H9 (cell line): ENCODE results near the gene HECW1. TPM values are rescaled to one million over a fixed set of nuclear protein-coding genes. Genes with fewer than 3 reads are reported as not detected.

Experiments
- DNase-seq: peaks from one replicate; pipeline ENCODE4 v3.0.0-alpha.2; 2017
- H2AFZ ChIP-seq: one replicate; pipeline ENCODE4 v1.6.1; 2013; ENCODE audit warnings: mild to moderate bottlenecking, low read length, control low read depth, moderate library complexity
- H2AK5ac ChIP-seq: 2 replicates; pipeline ENCODE4 v1.6.1; 2013; ENCODE audit warnings: low read length, control low read depth, mixed read lengths; ENCODE audit not compliant: insufficient read length
- H2BK120ac ChIP-seq: one replicate; pipeline ENCODE4 v1.6.1; 2013; ENCODE audit warnings: low read depth, mild to moderate bottlenecking, low read length, control low read depth, inconsistent platforms; ENCODE audit not compliant: poor library complexity, severe bottlenecking
- H2BK12ac ChIP-seq: 2 replicates; pipeline ENCODE4 v1.6.1; 2013; ENCODE audit warnings: low read length, control low read depth, mixed read lengths, low read depth; ENCODE audit not compliant: insufficient read length
- H2BK15ac ChIP-seq: 2 replicates; pipeline ENCODE4 v1.6.1; 2013; ENCODE audit warnings: low read depth, low read length, control low read depth
- H2BK20ac ChIP-seq: one replicate; pipeline ENCODE4 v1.6.1; 2013; ENCODE audit warnings: low read depth, mild to moderate bottlenecking, low read length, control low read depth, inconsistent platforms; ENCODE audit not compliant: poor library complexity, severe bottlenecking
- H2BK5ac ChIP-seq: 2 replicates; pipeline ENCODE4 v1.6.1; 2013; ENCODE audit warnings: low read length, control low read depth, mixed read lengths; ENCODE audit not compliant: insufficient read length
- H3K14ac ChIP-seq: 2 replicates; pipeline ENCODE4 v1.6.1; 2013; ENCODE audit warnings: low read length, control low read depth; ENCODE audit not compliant: insufficient read depth
- H3K18ac ChIP-seq: 2 replicates; pipeline ENCODE4 v1.6.1; 2013; ENCODE audit warnings: low read depth, mild to moderate bottlenecking, mixed read lengths, low read length, control low read depth; ENCODE audit not compliant: insufficient read length
- H3K23ac ChIP-seq: 2 replicates; pipeline ENCODE4 v1.6.1; 2013; ENCODE audit warnings: low read length, control low read depth, mixed read lengths, low read depth; ENCODE audit not compliant: insufficient read length
- H3K23me2 ChIP-seq: 2 replicates; pipeline ENCODE4 v1.6.1; 2013; ENCODE audit warnings: low read depth, mild to moderate bottlenecking, mixed read lengths, low read length, control low read depth; ENCODE audit not compliant: insufficient read length, poor library complexity, severe bottlenecking
- H3K27ac ChIP-seq: 2 replicates; pipeline ENCODE4 v1.5.1; 2013; ENCODE audit warnings: low read length, control low read depth, mixed read lengths, low read depth; ENCODE audit not compliant: insufficient read length
- H3K27me3 ChIP-seq: 2 replicates; pipeline ENCODE4 v1.6.1; 2013; ENCODE audit warnings: low read length, control low read depth, inconsistent platforms; ENCODE audit not compliant: insufficient read depth
- H3K4ac ChIP-seq: 2 replicates; pipeline ENCODE4 v1.6.1; 2013; ENCODE audit warnings: low read depth, mild to moderate bottlenecking, control low read depth, inconsistent platforms, low read length, moderate library complexity
- H3K4me1 ChIP-seq: 2 replicates; pipeline ENCODE4 v1.6.1; 2013; ENCODE audit warnings: low read length, control low read depth, inconsistent platforms; ENCODE audit not compliant: insufficient read depth
- H3K4me2 ChIP-seq: 2 replicates; pipeline ENCODE4 v1.6.1; 2013; ENCODE audit warnings: low read length, control low read depth, mixed read lengths; ENCODE audit not compliant: insufficient read length, insufficient read depth
- H3K56ac ChIP-seq: 2 replicates; pipeline ENCODE4 v1.6.1; 2013; ENCODE audit warnings: low read depth, mild to moderate bottlenecking, mixed read lengths, low read length, control low read depth; ENCODE audit not compliant: insufficient read length
- H3K79me1 ChIP-seq: 2 replicates; pipeline ENCODE4 v1.6.1; 2013; ENCODE audit warnings: low read depth, mild to moderate bottlenecking, moderate library complexity, low read length, control low read depth, inconsistent platforms; ENCODE audit not compliant: insufficient read depth, poor library complexity, severe bottlenecking
- H3K79me2 ChIP-seq: 2 replicates; pipeline ENCODE4 v1.6.1; 2013; ENCODE audit warnings: low read length, control low read depth, inconsistent platforms; ENCODE audit not compliant: insufficient read depth
- H3K9ac ChIP-seq: 2 replicates; pipeline ENCODE4 v1.6.1; 2013; ENCODE audit warnings: low read length, control low read depth, mixed read lengths; ENCODE audit not compliant: insufficient read length; ENCODE audit errors: extremely low read depth
- H3K9me3 ChIP-seq: one replicate; pipeline ENCODE4 v1.6.1; 2013; ENCODE audit warnings: low read depth, low read length, inconsistent platforms; ENCODE audit not compliant: control insufficient read depth
- H3T11ph ChIP-seq: one replicate; pipeline ENCODE4 v1.6.1; 2013; ENCODE audit warnings: mild to moderate bottlenecking, low read length, control low read depth, inconsistent platforms
- H4K20me1 ChIP-seq: one replicate; pipeline ENCODE4 v1.6.1; 2013; ENCODE audit not compliant: control insufficient read depth, insufficient read length, insufficient read depth
- H4K5ac ChIP-seq: 2 replicates; pipeline ENCODE4 v1.6.1; 2013; ENCODE audit warnings: low read depth, mild to moderate bottlenecking, mixed read lengths, low read length, control low read depth; ENCODE audit not compliant: insufficient read length
- H4K8ac ChIP-seq: replicated peaks from 2 replicates; pipeline ENCODE4 v1.6.1; 2013; ENCODE audit warnings: low read length, control low read depth, mixed read lengths, low read depth; ENCODE audit not compliant: insufficient read length
- H4K91ac ChIP-seq: 2 replicates; pipeline ENCODE4 v1.6.1; 2013; ENCODE audit warnings: low read depth, mild to moderate bottlenecking, moderate library complexity, mixed read lengths, low read length, control low read depth; ENCODE audit not compliant: insufficient read length
- H3K27ac Mint-ChIP-seq, 3 experiments: 2 replicates in 2 of 3; 3 replicates in 1 of 3; pipeline ENCODE4 v1.8.0; 2020 to 2021; ENCODE audit warnings: mixed read lengths in 3 of 3, mild to moderate bottlenecking in 1 of 3, moderate library complexity in 1 of 3
- H3K27me3 Mint-ChIP-seq: 2 replicates; pipeline ENCODE4 v1.8.0; 2021; ENCODE audit warnings: low read depth, mild to moderate bottlenecking, moderate library complexity, mixed read lengths
- H3K36me3 Mint-ChIP-seq, 3 experiments: 2 replicates in 2 of 3; 3 replicates in 1 of 3; pipeline ENCODE4 v1.8.0; 2020 to 2021; ENCODE audit warnings: low read depth in 3 of 3, mixed read lengths in 3 of 3; ENCODE audit not compliant: insufficient read depth in 1 of 3
- H3K4me1 Mint-ChIP-seq, 2 experiments: 2 replicates each; pipeline ENCODE4 v1.8.0; 2020; ENCODE audit warnings: mixed read lengths in 2 of 2
- H3K4me3 Mint-ChIP-seq, 2 experiments: 2 replicates in 1 of 2; 3 replicates in 1 of 2; pipeline ENCODE4 v1.8.0; 2020 to 2021; ENCODE audit warnings: mild to moderate bottlenecking in 2 of 2, mixed read lengths in 2 of 2, moderate library complexity in 1 of 2
- H3K9me3 Mint-ChIP-seq, 2 experiments: 2 replicates in 1 of 2; 3 replicates in 1 of 2; pipeline ENCODE4 v1.8.0; 2020; ENCODE audit warnings: mild to moderate bottlenecking in 2 of 2, mixed read lengths in 2 of 2, moderate library complexity in 1 of 2
- CTCF ChIP-seq: fragments of 200-600 bp; sonication (generic); conservative IDR thresholded peaks from 3 replicates; pipeline ENCODE4 v1.8.0; 2021; ENCODE audit warnings: antibody characterized with exemption, mild to moderate bottlenecking
- WGBS: extraction: QIAGEN DNeasy Blood & Tissue Kit; methylation state at CpG from one replicate; pipeline ENCODE4 v1.1.7; 2013; ENCODE audit warnings: missing lambda C conversion rate, low lambda C conversion rate, mixed read lengths; ENCODE audit not compliant: insufficient read length; ENCODE audit errors: extremely low coverage; 5-methylcytosine and 5-hydroxymethylcytosine counted together
- total RNA-seq: library from RNA; stranded (reverse); gene quantifications from 2 replicates; pipeline ENCODE4 v1.2.1, GENCODE V29; 2021

Gene HECW1
- total RNA-seq, 1 experiment from 2014 or later = 5.0 TPM

DNA sequence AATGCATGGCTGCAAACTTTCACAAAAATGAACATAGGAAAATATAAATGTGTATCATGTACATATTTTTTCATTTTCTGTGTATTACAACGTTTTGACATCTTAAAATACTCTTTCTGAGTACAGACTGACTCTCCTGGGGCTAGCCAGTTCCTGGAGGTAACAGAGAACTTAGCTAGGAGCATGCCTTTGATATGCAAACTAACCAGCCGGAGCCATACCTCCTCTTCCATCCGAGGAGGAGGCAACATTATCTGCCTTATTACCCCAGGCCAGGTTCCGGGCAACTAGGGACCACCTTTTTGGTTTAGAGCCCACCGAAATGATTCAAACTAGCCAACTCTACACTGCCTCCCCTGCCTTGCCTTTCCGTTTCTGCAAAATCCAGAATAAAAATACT is 33.7 kb upstream of the HECW1 start:
- no peak overlapping the region for H2BK5ac ChIP-seq
- no peak overlapping the region for H3K4me2 ChIP-seq
- no peak overlapping the region for H2BK120ac ChIP-seq
- H3K23ac ChIP-seq = no peak overlapping the region
- H2BK15ac ChIP-seq = no peak overlapping the region
- peaks cover 31% of the 10 kb centered on the region in 2 experiments for H3K4me1 Mint-ChIP-seq
- no peaks in the 10 kb centered on the region for H3K27me3 ChIP-seq
- WGBS = no CpG with 5 or more reads among the region's 6 CpGs
- H4K5ac ChIP-seq = no peak overlapping the region
- H3K27ac Mint-ChIP-seq = no peak overlapping the region
- H4K20me1 ChIP-seq = no peaks in the 10 kb centered on the region
- H3K4me1 ChIP-seq = peaks cover 10% of the 10 kb centered on the region
- H2BK12ac ChIP-seq = no peak overlapping the region
- H3K4ac ChIP-seq = no peak overlapping the region
- H3K36me3 Mint-ChIP-seq = no peaks in the 10 kb centered on the region
- H3K4me3 Mint-ChIP-seq = no peak overlapping the region
- H3K9me3 ChIP-seq = no peaks in the 10 kb centered on the region
- H3T11ph ChIP-seq = no peak overlapping the region
- no peak overlapping the region for H2AFZ ChIP-seq
- H3K79me2 ChIP-seq = no peaks in the 10 kb centered on the region
- H2AK5ac ChIP-seq = no peak overlapping the region
- H4K91ac ChIP-seq = no peak overlapping the region
- no peaks in the 10 kb centered on the region for H3K23me2 ChIP-seq
- no peak overlapping the region for H2BK20ac ChIP-seq
- no peaks in the 10 kb centered on the region for H3K79me1 ChIP-seq
- H3K14ac ChIP-seq = no peak overlapping the region
- H3K9me3 Mint-ChIP-seq = no peaks in the 10 kb centered on the region; a peak in 1 of 5 replicates
- H3K56ac ChIP-seq = no peak overlapping the region
- no peak for TF ChIP-seq CTCF
- H3K9ac ChIP-seq = no peak overlapping the region
- H3K18ac ChIP-seq = no peak overlapping the region
- H3K27me3 Mint-ChIP-seq = no peaks in the 10 kb centered on the region; the same call in 1 of the 2 replicates
- H3K27ac ChIP-seq = no peak overlapping the region
- H4K8ac ChIP-seq = no peak overlapping the region
- DNase-seq = no peak
